ENCODE results near the gene VCAN. TPM values are rescaled to one million over a fixed set of nuclear protein-coding genes. Genes with fewer than 3 reads are reported as not detected.

VCAN gene
- total and polyA plus RNA-seq, 2 experiments from 2014 or later: 133 to 404 TPM

DNA sequence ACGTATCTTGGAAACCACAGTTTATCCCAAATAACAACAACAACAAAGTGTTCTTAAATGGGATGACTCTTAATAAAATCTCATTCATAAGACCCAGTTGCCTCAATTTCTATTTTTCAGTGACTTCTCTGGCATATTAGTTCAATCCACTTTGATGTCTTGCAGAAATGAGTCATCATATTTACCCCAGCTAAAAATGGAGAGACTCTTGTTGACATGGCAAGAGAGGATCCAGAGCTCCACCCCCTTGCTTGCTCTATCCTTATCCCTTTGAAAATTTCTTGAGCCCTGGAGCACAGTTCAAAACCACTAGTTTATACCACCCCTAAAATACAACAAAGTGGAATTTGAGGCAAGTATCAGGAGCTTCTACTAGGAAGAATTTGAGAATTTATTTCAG lies 20.8 kb downstream of the VCAN start:
- no peaks in the 10 kb centered on the region for H3K9me2 ChIP-seq (ENCODE audit: insufficient read depth)
- H3K4me3 ChIP-seq: no peak overlapping the region
- H3K27me3 ChIP-seq (ENCODE audit: insufficient read depth): no peaks in the 10 kb centered on the region
- Mint-ChIP-seq H3K4me1 (peaks cover 43% of the 10 kb centered on the region), H3K4me3 (no peak overlapping the region), H3K27ac (no peak overlapping the region), H3K27me3 (ENCODE audit: insufficient read depth, low read depth, poor library complexity) (peaks cover 5% of the 10 kb centered on the region), H3K36me3 (ENCODE audit: low read depth) (peaks cover 72% of the 10 kb centered on the region), H3K9me3 (no peaks in the 10 kb centered on the region)
- H2AFZ ChIP-seq: no peak overlapping the region
- peaks cover 34% of the 10 kb centered on the region for H3K4me1 ChIP-seq (ENCODE audit: insufficient read depth)
- ATAC-seq (no peak), DNase-seq (ENCODE audit: low spot score) (no peak)
- no peaks in the 10 kb centered on the region for H3F3A ChIP-seq (replicated peaks; ENCODE audit: low read depth)
- H3K27ac ChIP-seq (ENCODE audit: low read depth): 0 out of 2 replicates have a peak overlapping the region, but pooled peaks have one; percentile 26
- peaks cover 72% of the 10 kb centered on the region for H3K79me2 ChIP-seq (replicated peaks; ENCODE audit: insufficient read depth)
- H3K36me3 ChIP-seq (ENCODE audit: insufficient read depth): peaks cover 21% of the 10 kb centered on the region; the same call in 1 of the 2 replicates
- H4K20me1 ChIP-seq (replicated peaks; ENCODE audit: insufficient read depth): 0 out of 2 replicates have a peak, but pooled peaks cover under 1% of the 10 kb centered on the region
- no peak for TF ChIP-seq NANOG (IDR thresholded peaks at IDR 0.05; ENCODE audit: borderline replicate concordance)
- no peak for TF ChIP-seq ZNF331 (CRISPR knock-in tag; IDR thresholded peaks at IDR 0.05; ENCODE audit: low read depth)
- TF ChIP-seq EZH2 (IDR thresholded peaks at IDR 0.05; ENCODE audit: low read depth, unreplicated experiment): no peak
- TF ChIP-seq JUNB (IDR thresholded peaks at IDR 0.05; ENCODE audit: unreplicated experiment): no peak
- TF ChIP-seq, protein P1, sequence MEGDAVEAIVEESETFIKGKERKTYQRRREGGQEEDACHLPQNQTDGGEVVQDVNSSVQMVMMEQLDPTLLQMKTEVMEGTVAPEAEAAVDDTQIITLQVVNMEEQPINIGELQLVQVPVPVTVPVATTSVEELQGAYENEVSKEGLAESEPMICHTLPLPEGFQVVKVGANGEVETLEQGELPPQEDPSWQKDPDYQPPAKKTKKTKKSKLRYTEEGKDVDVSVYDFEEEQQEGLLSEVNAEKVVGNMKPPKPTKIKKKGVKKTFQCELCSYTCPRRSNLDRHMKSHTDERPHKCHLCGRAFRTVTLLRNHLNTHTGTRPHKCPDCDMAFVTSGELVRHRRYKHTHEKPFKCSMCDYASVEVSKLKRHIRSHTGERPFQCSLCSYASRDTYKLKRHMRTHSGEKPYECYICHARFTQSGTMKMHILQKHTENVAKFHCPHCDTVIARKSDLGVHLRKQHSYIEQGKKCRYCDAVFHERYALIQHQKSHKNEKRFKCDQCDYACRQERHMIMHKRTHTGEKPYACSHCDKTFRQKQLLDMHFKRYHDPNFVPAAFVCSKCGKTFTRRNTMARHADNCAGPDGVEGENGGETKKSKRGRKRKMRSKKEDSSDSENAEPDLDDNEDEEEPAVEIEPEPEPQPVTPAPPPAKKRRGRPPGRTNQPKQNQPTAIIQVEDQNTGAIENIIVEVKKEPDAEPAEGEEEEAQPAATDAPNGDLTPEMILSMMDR (conservative IDR thresholded peaks at IDR 0.05; ENCODE audit: low read depth in 2 of 2): no peak
- no peak for TF ChIP-seq CREB1 (CRISPR knock-in tag; IDR thresholded peaks at IDR 0.05; ENCODE audit: low read depth)
- TF ChIP-seq POLR2AphosphoS5 (IDR thresholded peaks at IDR 0.05; ENCODE audit: low read depth): no peak
- TF ChIP-seq EZH2phosphoT487 (IDR thresholded peaks at IDR 0.05; ENCODE audit: unreplicated experiment): no peak
- TF ChIP-seq, protein P2, sequence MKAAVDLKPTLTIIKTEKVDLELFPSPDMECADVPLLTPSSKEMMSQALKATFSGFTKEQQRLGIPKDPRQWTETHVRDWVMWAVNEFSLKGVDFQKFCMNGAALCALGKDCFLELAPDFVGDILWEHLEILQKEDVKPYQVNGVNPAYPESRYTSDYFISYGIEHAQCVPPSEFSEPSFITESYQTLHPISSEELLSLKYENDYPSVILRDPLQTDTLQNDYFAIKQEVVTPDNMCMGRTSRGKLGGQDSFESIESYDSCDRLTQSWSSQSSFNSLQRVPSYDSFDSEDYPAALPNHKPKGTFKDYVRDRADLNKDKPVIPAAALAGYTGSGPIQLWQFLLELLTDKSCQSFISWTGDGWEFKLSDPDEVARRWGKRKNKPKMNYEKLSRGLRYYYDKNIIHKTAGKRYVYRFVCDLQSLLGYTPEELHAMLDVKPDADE (IDR thresholded peaks at IDR 0.05): no peak
- TF ChIP-seq, protein P3, sequence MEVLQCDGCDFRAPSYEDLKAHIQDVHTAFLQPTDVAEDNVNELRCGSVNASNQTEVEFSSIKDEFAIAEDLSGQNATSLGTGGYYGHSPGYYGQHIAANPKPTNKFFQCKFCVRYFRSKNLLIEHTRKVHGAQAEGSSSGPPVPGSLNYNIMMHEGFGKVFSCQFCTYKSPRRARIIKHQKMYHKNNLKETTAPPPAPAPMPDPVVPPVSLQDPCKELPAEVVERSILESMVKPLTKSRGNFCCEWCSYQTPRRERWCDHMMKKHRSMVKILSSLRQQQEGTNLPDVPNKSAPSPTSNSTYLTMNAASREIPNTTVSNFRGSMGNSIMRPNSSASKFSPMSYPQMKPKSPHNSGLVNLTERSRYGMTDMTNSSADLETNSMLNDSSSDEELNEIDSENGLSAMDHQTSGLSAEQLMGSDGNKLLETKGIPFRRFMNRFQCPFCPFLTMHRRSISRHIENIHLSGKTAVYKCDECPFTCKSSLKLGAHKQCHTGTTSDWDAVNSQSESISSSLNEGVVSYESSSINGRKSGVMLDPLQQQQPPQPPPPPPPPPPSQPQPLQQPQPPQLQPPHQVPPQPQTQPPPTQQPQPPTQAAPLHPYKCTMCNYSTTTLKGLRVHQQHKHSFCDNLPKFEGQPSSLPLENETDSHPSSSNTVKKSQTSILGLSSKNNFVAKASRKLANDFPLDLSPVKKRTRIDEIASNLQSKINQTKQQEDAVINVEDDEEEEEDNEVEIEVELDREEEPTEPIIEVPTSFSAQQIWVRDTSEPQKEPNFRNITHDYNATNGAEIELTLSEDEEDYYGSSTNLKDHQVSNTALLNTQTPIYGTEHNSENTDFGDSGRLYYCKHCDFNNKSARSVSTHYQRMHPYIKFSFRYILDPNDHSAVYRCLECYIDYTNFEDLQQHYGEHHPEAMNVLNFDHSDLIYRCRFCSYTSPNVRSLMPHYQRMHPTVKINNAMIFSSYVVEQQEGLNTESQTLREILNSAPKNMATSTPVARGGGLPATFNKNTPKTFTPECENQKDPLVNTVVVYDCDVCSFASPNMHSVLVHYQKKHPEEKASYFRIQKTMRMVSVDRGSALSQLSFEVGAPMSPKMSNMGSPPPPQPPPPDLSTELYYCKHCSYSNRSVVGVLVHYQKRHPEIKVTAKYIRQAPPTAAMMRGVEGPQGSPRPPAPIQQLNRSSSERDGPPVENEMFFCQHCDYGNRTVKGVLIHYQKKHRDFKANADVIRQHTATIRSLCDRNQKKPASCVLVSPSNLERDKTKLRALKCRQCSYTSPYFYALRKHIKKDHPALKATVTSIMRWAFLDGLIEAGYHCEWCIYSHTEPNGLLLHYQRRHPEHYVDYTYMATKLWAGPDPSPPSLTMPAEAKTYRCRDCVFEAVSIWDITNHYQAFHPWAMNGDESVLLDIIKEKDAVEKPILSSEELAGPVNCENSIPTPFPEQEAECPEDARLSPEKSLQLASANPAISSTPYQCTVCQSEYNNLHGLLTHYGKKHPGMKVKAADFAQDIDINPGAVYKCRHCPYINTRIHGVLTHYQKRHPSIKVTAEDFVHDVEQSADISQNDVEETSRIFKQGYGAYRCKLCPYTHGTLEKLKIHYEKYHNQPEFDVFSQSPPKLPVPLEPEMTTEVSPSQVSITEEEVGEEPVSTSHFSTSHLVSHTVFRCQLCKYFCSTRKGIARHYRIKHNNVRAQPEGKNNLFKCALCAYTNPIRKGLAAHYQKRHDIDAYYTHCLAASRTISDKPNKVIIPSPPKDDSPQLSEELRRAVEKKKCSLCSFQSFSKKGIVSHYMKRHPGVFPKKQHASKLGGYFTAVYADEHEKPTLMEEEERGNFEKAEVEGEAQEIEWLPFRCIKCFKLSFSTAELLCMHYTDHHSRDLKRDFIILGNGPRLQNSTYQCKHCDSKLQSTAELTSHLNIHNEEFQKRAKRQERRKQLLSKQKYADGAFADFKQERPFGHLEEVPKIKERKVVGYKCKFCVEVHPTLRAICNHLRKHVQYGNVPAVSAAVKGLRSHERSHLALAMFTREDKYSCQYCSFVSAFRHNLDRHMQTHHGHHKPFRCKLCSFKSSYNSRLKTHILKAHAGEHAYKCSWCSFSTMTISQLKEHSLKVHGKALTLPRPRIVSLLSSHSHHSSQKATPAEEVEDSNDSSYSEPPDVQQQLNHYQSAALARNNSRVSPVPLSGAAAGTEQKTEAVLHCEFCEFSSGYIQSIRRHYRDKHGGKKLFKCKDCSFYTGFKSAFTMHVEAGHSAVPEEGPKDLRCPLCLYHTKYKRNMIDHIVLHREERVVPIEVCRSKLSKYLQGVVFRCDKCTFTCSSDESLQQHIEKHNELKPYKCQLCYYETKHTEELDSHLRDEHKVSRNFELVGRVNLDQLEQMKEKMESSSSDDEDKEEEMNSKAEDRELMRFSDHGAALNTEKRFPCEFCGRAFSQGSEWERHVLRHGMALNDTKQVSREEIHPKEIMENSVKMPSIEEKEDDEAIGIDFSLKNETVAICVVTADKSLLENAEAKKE (CRISPR knock-in tag; IDR thresholded peaks at IDR 0.05): no peak
- TF ChIP-seq STAT1 (IDR thresholded peaks at IDR 0.05; ENCODE audit: unreplicated experiment): no peak
- TF ChIP-seq, protein P4, sequence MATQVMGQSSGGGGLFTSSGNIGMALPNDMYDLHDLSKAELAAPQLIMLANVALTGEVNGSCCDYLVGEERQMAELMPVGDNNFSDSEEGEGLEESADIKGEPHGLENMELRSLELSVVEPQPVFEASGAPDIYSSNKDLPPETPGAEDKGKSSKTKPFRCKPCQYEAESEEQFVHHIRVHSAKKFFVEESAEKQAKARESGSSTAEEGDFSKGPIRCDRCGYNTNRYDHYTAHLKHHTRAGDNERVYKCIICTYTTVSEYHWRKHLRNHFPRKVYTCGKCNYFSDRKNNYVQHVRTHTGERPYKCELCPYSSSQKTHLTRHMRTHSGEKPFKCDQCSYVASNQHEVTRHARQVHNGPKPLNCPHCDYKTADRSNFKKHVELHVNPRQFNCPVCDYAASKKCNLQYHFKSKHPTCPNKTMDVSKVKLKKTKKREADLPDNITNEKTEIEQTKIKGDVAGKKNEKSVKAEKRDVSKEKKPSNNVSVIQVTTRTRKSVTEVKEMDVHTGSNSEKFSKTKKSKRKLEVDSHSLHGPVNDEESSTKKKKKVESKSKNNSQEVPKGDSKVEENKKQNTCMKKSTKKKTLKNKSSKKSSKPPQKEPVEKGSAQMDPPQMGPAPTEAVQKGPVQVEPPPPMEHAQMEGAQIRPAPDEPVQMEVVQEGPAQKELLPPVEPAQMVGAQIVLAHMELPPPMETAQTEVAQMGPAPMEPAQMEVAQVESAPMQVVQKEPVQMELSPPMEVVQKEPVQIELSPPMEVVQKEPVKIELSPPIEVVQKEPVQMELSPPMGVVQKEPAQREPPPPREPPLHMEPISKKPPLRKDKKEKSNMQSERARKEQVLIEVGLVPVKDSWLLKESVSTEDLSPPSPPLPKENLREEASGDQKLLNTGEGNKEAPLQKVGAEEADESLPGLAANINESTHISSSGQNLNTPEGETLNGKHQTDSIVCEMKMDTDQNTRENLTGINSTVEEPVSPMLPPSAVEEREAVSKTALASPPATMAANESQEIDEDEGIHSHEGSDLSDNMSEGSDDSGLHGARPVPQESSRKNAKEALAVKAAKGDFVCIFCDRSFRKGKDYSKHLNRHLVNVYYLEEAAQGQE (IDR thresholded peaks at IDR 0.05; ENCODE audit: unreplicated experiment): no peak
- no peak for TF ChIP-seq ZNF114 (CRISPR knock-in tag; IDR thresholded peaks at IDR 0.05)
- no peak overlapping the region for H3K4me2 ChIP-seq

Data from GM23338 (cell line).